GM19463 (cell line): Measurements from ENCODE around the gene MIOX.

ENCODE experiments used
- ATAC-seq: cut with Tn5 transposase; IDR thresholded peaks from one replicate; pipeline ENCODE4 v1.9.1; 2021; ENCODE audit warnings: mild to moderate bottlenecking, moderate library complexity; ENCODE audit not compliant: unreplicated experiment

MIOX gene

DNA sequence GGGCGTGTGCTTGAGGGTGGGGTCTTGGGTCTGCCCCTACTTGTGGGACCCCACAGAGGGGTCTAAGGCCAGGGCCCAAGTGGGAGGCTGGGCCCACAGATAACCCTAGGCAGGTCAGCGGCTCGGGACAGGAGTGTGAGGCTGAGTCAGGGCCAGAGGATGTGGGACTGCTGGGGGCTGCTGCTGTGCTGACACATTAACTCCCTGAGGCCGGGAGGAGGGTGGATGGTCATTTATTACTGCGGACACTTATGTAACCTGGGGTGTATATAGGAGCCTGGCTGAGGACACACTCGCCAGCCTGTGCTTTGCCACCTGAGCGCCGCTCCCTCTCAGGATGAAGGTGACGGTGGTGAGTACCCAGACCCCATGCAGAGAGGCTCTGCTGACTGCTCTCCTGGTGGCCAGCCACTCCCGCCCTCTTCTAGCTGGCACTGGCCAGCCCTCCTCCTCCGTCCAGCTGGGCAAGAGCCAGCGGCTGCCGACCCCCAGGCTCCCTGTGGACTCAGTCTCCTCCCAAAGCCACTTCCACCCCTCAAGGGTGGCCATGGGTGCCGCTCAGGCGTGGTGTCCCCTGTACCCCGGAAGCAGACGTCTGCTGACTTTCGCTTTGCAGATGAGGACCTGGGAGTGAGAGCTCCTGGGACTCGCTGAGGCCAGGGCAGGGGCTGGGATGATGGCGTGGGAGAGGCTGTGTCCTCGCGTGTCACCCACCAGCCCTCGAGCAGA is at the start of gene MIOX:
TSS of gene MIOX (plus strand) at position 299 of the 729 bp plus-strand sequence. CDS start at position 338, 39 bp downstream.
- no peak for ATAC-seq

DNA sequence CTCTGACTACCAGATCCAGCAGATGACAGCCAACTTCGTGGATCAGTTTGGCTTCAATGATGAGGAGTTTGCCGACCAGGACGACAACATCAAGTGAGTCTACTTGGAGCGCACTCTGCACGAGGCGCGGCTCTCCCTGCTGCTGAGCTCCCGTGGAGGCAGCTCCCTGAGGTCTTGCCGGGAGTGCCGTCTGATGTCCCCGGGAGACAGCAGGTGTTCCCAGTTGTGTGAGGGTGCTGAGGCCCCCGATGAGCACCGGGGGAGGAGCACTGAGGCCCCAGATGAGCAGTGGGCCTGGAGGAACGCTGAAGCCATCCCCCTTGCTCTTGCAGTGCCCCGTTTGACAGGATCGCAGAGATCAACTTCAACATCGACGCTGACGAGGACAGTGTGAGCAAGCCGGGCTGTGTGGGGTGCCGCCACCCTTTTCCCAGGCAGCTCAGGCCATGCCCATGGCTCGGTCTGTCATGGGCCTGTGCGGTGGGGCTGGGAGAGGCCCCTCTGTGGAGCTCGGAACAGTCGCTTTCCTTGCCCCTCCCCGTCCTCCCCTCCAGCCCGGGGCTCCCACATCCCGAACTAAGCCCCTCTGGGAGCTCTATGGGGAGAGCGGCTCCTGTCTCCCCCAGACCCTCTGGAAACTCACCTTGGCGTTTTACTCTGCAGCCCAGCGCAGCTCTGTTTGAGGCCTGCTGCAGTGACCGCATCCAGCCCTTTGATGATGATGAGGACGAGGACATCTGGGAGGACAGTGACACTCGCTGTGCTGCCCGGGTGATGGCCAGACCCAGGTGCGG is 49.0 kb upstream of the MIOX start:
- ATAC-seq: no peak

DNA sequence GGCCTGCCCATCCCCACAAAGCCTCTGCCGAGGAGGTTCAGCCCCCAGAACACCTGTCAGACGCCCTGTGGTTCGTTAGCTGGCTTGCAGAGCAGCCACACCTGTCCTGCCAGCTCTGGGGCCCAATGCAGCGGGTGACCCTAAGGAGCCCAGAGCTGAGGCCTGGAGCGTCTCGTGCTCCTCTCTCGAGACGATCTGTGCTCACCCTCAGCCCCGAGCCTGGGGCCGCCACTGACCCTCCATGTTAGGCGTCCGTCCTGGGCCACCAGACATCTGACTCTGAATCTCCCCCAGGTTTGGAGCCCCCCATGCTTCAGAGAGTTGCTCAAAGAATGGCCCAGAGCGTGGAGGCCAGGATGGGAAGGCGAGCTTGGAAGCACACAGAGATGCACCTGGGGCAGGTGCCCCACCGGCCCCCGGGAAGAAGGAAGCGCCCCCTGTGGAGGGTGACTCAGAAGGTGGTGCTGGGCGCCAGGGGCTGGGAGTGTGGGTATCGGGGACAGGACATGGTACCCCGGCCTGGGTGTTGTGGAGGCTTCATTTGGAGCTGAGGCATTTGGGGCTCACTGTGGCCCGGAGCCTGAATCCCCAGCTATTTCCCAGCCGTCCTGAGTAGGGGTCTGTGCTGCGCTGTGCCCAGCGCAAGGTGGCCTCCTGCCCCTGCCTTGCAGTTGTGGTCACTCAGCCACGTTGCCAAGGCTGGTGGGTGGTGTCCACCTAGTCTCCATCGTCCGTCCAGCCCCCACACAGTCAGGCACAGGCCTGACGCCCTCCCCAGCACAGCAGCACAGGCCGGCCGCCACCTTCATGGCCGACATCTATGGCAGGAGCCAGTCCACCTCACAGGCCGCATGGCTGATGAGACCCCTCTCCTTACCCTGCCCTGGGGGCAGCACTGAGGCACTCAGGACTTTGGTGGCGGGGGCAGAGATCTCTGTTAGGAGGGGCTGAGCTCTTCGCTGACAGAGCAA is 48.1 kb upstream of the MIOX start:
- ATAC-seq: no peak

DNA sequence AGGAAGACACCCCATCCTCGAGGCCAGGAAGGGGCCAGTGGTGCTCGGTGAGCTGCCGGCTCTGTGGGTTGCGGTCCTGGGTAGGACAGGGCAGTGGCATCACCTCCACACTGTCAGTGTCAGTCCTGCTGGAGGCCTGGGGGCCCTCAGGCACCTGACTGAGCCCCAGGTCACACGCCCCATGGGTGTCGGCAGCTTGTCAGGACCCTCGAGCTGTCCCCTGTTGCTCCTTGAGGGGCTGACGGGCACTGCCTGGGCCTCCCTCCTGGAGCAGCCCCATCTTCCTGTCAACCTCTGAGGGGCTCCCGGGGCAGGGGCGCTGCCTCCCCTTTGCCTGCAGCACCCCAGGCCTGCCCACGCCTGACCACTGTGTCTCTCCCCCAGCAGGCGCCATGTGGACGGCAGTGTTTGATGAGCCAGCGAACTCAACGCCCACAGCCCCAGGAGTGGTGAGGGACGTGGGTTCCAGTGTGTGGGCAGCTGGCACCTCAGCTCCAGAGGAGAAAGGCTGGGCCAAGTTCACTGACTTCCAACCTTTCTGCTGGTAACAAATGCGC is 47.3 kb upstream of the MIOX start:
- ATAC-seq: no peak

DNA sequence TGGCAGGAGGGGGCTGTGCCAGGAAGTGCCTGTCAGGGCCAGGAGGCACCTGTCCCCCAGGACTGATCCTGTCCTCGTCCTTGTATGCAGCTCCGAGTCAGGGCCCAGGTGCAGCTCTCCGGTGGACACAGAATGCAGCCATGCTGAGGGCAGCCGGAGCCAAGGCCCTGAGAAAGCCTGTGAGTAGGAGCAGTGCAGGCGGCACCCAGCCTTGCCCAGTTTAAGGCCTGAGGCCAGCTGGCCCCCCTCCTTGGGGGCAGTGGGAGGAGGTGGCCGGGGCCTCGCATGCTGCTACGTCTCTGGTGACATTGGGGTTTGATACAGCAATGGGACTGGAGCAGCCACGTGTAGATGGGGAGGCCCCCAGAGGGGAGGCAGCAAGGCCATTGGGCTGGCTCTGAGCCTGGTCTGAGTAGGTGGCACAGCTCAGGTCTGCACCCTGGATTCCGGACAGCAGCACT is 46.8 kb upstream of the MIOX start:
- no peak for ATAC-seq

DNA sequence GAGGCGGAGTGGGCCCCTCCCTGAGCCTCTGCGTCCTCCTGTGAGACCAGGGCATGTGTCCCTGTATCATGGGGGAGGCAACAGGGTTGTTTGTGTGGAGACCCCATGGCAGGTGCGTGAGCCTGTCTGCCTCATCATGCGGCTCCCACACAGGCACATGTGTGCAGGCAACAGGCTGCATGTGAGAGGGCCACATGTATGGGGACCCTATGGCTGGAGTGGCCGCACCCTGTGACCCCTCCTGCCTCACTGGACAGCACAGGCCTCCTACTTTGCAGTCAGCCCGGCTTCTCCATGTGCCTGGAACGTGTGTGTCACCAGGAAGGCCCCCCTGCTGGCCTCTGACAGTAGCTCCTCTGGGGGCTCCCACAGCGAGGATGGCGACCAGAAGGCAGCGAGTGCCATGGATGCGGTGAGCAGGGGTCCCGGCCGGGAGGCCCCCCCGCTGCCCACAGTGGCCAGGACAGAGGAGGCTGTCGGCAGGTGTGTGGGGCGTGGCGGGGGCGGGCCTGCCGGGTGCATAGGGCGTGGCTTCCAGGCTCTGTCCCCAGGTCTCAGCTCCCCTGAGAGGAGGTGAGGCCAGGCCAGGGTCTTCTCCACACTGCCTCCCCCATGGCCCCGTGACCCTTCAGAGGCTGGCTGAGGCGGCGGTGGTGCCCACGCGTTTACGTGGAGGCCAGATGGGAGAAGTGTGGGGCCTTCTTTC is 46.0 kb upstream of the MIOX start:
- no peak for ATAC-seq

DNA sequence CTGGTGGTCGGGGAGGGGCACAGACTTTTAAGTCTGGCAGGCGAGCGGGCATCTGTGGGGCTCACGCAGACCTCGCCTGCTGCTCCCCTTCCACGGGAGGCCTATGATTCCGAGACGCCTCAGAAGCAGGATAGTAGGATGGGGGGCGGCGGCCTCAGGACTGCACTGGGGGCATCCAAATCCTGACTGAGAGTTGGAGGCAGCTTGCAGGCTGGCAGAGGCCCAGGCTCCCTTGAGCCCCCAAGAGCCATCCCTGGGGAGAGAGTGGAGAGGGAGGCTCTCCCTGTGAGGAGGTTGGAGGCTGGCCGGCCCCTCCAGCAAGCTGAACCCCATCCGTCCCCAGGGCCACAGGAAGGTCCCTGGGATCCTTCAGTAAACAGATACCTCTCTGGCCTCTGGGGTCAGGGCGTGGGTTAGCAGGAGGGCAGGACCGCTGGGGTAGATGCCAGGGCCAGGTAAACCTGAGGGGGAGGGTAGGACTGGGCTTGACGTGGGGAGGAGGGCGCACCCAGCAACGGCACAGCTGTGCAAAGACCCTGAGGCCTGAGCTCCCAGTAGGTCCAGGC is 45.1 kb upstream of the MIOX start:
- ATAC-seq: no peak

DNA sequence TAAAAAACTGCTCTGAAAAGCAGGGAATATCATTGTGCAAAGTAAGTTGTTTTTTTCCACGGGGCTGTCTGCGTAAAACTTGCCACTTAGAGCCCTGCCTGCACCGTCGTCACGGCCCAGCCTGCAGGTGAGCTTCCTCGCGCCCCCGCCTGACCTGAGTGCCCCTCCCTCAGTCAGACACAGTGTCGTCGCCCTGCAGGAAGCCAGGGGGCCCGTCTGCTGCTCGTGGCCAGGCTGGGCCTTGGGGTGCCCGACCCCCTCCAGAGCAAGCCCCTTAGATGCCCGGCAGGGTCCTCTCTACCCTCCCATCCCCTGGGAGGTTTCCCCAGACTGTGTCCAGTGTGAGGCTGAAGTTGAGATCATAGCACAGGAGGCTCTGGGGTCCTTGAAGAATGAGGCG is 43.5 kb upstream of the MIOX start:
- ATAC-seq: no peak

DNA sequence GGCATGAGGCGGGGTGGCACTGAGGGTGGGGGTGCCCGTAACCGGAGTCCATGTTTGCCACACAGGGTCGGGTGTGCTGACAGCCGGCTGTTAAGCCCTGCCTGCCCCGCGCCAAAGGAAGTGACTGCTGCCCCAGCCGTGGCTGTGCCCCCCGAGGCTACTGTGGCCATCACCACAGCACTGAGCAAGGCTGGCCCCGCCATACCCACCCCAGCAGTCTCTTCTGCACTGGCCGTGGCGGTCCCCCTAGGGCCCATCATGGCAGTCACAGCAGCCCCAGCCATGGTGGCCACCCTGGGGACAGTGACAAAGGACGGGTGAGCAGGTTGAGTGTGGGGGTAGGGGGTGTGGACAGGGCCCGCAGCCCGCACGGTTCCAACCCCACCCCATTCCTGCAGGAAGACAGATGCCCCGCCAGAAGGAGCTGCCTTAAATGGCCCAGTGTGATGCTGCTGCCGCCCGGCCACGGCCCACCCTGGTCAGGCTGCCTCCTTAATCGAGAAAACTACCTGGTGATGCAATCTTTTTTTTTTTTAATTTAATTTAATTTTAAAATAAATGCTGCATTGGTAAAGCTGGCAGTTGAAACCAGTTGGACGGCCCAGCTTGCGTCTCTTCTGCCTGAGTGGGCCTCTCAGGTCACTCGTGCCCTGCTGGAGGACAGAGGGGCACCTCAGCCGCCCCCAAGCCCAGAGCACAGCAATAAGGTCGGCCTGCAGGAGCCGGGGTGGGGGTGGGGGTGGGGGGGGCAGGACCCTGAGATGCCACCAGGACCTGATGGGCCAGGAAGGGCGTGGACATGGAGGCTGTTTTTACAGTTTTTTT is 42.6 kb upstream of the MIOX start:
- no peak for ATAC-seq

DNA sequence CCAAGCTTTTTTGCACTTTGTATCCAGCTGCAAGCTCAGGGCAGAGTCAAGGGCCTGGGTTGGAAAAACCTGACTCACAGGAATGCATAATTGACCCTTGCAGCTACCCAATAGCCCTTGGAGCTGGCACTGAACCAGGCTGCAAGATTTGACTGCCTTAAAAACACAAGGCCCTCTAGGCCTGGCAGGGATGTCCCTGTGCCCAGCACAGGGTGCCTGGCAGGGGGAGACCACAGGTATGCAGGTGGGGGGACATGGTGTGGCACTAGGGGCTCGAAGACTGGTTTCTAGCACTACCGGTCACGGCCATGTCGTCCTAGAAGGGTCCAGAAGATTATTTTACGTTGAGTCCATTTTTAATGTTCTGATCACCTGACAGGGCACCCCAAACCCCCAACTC is 42.0 kb upstream of the MIOX start:
- no peak for ATAC-seq

DNA sequence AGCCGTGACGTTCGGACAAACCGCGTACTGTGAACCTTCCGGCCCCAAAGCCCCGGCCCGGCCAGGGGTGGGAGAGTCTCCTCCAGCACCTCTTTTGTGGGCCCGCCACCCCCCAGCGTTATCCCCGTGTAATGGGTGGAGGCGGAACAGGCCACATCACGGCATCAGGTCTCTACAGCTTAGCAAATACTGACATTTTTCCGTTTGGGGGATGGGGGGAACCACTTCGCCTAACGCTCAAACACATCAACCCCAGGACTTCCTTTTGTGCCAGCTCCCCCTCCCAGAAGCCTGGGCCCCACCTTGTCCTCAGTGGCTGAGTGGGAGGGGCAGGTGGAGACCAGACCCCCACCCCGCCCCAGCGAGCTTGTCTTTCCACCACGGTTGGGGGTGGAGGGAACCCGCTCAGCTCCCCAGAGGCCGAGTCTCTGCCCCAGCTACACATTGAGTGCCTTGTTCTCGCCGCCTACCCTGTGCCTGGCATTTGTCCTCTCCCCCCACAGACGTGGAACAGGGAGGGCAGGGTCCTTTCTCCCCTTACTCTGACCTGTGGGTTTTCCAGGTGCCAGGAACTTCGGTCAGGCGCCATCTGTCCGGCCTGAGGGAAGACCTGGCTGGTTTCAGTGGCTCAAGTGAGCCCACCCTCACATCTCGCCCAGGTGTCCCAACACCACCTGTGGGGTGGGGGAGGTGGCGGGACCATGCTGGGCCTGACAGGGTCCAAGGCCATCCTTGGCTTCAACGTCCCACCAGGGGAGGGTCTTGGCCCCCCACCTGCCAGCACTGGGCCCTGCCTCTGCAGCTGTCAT is 41.4 kb upstream of the MIOX start:
- no peak for ATAC-seq

DNA sequence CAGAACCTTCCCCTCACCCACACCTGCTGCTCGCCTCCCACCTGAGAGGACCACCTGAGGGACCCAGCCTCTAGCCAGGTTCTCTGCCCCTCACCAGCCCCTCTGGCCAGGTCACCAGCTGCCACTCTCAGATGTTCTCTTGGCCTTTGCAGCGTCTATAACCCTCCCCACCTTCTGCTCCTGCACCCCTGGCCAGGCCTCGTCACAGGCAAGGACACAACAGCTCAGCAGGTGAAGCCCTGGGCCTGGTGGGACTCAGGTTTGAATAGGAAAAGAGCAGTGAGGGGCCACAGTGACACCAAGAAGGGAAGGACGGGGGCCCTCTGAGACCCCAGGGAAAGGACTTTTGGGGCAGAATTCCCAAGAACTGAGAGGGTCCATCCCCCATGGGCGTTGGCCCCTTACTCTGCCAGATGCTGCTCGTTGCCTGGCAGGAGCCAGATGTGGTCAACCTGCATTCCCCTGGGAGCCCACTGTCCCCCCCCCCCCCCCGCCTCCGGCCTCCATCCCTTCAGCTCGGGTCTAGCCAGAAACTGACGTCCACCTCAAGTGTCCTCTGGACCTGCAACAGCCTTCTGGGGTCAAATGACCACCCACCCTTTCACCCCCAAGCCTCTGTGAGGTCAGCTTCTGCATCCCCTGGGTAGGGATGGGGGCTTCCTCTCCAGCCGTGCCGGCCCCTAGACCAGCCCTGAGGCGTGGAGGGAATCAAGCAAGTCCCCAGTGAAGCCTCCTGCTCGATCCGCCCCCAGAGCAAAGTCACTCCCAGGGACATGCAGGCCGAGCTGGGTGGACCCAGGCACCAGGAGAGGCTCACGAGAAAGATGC is 40.6 kb upstream of the MIOX start:
- no peak for ATAC-seq

DNA sequence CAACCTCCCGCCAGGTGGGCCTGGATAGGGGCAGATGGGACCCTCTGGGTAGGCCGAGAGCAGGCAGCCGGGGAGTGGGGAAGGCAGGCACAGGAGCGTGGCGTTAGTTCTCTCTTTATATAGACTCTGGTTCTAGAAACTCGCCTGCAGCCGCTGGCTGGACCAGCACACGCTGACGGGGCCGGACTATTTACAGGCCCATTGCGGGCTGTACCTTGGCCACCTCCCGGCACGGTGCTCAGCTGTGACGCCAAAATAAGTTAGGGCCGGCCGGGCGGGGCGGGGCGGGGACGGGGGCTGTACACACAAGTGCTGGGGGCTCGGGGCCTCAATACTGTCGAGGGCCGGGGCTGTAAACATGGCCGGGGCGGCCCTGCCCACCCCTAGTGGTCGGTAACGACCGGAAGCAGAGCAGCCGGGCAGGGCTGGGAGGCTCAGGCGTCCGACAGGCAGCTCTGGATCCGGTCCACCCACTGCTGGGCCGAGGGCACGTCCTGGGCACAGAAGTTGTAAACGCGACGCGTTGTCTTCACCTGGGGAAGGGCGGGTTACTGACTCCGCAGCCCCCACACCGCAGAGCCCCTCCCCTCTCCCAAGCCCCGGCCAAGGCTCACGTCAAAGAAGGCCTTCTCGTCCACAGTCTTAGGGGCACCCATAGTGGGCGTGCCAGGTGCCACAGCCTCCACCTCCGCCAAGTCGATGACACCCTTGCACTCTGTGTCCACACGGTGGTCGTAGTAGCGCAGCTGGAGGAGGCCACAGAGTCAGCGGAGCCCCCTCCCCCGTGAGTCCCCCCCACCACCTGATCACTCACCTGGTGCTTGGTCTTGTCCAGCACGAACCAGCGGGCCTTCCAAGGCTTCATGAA is 39.7 kb upstream of the MIOX start:
- no peak for ATAC-seq

DNA sequence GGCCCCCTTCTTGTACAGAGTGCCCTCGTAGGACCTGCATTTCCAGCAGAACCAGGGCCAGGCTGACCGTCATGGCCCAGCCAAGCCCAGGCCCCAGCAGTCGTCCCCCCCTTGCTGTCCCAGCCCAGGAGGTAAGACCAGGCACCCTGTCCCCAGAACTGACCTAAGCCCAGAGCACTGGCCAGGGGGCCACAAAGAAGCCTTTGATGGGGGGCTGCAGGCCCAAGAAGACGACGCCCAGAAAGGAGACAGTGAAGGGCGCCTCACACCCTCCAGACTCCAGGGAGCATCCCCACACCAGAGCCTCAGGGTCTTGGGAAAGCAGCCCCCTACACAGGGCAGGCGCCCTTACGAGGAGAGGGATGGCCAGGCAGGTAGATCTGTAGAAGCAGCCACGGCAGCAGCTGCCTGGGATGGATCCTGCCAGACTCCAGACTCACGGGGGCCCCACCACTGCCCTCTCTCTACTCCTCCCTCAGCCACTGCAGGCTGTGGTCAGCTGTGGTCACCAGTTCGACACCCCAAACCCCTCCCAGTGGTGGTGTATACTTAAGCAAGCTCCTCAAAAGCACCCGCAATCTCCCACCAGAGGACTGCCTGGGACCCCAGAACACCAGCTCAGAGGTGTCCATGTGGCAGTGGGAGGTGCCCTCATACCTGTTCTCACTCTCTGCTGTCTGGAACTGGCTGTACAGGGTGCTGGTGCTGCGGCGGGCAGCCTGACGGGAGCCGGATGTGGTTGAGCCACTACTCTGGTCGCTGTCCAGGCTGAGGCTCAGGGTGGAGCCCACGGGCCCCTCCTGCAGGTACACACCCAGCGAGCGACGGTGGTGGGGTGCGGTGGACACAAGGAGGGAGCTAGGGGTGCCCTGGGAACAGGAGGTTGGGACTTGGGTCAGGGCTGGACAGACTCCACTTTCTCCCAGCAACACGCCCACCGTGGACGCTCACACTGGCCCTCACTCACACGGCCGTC is 38.8 kb upstream of the MIOX start:
- ATAC-seq: no peak

DNA sequence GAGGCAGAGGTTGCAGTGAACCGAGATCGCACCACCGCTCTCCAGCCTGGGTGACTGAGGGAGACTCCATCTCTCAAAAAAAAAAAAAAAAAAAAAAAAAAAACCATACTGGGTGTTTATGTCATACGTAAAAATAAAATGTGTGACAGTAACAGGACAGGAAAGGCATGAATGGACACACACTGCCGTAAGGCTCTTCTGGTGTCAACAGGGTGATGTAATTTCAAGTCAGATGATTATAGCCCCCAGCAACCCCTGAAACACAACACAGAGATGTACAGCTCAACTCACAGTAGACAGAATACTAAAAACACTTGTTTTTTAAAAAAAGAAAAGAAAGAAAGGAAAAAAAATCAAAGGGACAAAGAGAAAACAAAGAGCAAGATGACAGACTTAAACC is 34.0 kb upstream of the MIOX start:
- ATAC-seq: no peak
